Measurements from ENCODE around the gene IDS. TPM values are rescaled to one million over a fixed set of nuclear protein-coding genes. Genes with fewer than 3 reads are reported as not detected.

IDS gene
- total RNA-seq, 3 donors from 2014 or later: 38.7 to 84.3 (median 54.7) TPM

- intact Hi-C loops (cut with DNase I, micrococcal nuclease): no loop called here
- H3K4me3 ChIP-seq: no peak overlapping the region
- no peaks in the 10 kb centered on the region for H3K9me3 ChIP-seq
- H3K4me1 ChIP-seq (ENCODE audit: low read depth): no peaks in the 10 kb centered on the region
- DNase-seq (no peak), ATAC-seq (no peak)
- no peak for TF ChIP-seq CTCF (IDR thresholded peaks at IDR 0.05)
- no peaks in the 10 kb centered on the region for H3K36me3 ChIP-seq (ENCODE audit: low read depth)
Measured at GRCh38 chrX:149473092-149473491, 32.0 kb downstream of the IDS start.

DNA sequence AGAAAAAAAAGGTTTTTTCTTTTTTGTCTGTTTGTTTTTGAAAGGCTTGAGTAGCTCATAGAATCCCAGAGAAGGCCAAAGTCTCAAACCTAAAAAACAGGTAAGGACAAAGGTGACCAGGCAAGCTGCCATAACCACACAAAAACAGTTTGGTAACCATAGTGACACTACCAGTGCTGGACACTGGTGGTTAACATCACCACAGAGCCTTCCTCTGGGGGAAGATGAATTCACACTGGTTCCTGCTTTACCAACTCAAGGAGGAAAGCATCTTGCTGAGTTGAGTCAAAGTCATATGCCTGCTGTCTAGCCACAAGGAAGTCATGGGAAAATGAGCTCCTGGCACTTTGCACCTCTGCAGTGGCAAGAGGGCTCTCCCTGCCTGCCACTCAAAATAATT lies 32.5 kb downstream of the IDS start:
- Histone ChIP-seq H3K4me1 (ENCODE audit: low read depth) (no peaks in the 10 kb centered on the region), H3K9me3 (no peaks in the 10 kb centered on the region), H3K4me3 (no peak overlapping the region), H3K36me3 (ENCODE audit: low read depth) (no peaks in the 10 kb centered on the region)
- ATAC-seq (peak; percentile 21), DNase-seq (no peak)
- intact Hi-C loops (cut with DNase I, micrococcal nuclease): no loop called here
- TF ChIP-seq CTCF (IDR thresholded peaks at IDR 0.05): no peak

GRCh38 chrX:149471397-149471796 lies 33.7 kb downstream of the IDS start:
- no peak for TF ChIP-seq CTCF (IDR thresholded peaks at IDR 0.05)
- no peaks in the 10 kb centered on the region for H3K36me3 ChIP-seq (ENCODE audit: low read depth)
- H3K4me3 ChIP-seq: no peak overlapping the region
- intact Hi-C loops (cut with DNase I, micrococcal nuclease): no loop called here
- ATAC-seq (no peak), DNase-seq (no peak)
- no peaks in the 10 kb centered on the region for H3K9me3 ChIP-seq
- no peaks in the 10 kb centered on the region for H3K4me1 ChIP-seq (ENCODE audit: low read depth)

GRCh38 chrX:149470955-149471354 lies 34.2 kb downstream of the IDS start:
- no peaks in the 10 kb centered on the region for H3K9me3 ChIP-seq
- peak; percentile 69 to 83 (median 75) for DNase-seq
- peak; percentile 97 for ATAC-seq
- H3K4me3 ChIP-seq: no peak overlapping the region
- peak; percentile 63 for TF ChIP-seq CTCF (IDR thresholded peaks at IDR 0.05)
- H3K36me3 ChIP-seq (ENCODE audit: low read depth): no peaks in the 10 kb centered on the region
- no peaks in the 10 kb centered on the region for H3K4me1 ChIP-seq (ENCODE audit: low read depth)
- intact Hi-C loops (cut with DNase I, micrococcal nuclease): no loop called here

DNA sequence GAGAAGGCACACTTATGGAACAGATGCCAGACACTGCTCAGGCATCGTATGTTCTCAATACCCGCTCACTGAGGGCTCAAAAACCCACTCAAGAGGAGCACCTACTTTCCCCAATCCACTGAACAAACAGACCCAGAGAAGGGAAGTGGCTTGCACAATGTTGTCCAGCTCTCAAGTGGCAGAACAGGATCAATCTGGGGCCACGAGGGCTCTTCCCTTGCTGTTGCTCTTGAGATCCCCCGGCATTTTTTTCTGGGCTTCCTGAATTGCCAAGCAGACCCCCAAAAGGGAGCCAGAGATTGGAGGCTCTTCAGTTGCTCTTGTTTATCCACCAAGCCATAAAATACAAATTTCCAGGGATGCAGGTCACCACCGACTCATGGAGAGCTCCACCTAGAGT lies 35.7 kb downstream of the IDS start:
- no peak overlapping the region for H3K4me3 ChIP-seq
- intact Hi-C loops (cut with DNase I, micrococcal nuclease): no loop called here
- TF ChIP-seq CTCF (IDR thresholded peaks at IDR 0.05): no peak
- no peaks in the 10 kb centered on the region for H3K4me1 ChIP-seq (ENCODE audit: low read depth)
- DNase-seq (no peak), ATAC-seq (no peak)
- H3K9me3 ChIP-seq: no peaks in the 10 kb centered on the region
- no peaks in the 10 kb centered on the region for H3K36me3 ChIP-seq (ENCODE audit: low read depth)

DNA sequence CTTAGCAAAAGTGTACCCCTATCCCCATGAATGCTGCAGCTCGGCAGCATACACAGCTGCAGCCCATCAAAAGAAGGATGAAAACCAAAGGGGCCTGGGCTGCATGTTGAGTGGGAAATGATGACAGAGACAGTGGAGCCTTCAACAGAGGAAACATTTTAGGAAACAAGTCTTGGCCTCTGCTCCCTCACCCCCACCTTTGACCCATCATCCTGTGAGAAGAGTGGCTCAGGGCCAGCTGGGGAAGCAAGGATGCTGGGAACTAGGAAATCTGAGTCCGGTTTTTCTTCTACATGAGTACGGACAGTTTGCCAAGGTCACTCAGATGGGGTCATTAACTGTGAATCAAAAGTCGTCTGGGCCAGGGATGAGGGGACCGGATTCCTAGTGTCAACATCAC lies 37.2 kb downstream of the IDS start:
- DNase-seq (no peak), ATAC-seq (no peak)
- Histone ChIP-seq H3K4me3 (no peak overlapping the region), H3K4me1 (ENCODE audit: low read depth) (no peaks in the 10 kb centered on the region), H3K9me3 (no peaks in the 10 kb centered on the region), H3K36me3 (ENCODE audit: low read depth) (no peaks in the 10 kb centered on the region)
- intact Hi-C loops (cut with DNase I, micrococcal nuclease): no loop called here
- TF ChIP-seq CTCF (IDR thresholded peaks at IDR 0.05): no peak
